ENCODE data around the gene FRMD4A.

Gene FRMD4A

GRCh38 chr10:14330388-14331061 is at the start of gene FRMD4A:
Gene FRMD4A (minus strand): TSS chr10:14330924.
- no peak for FAIRE-seq

- no peak for FAIRE-seq
Measured at GRCh38 chr10:14379556-14380280, 49.0 kb upstream of the FRMD4A start.

GRCh38 chr10:14378387-14378960 is 47.8 kb upstream of the FRMD4A start:
- FAIRE-seq, result no peak

GRCh38 chr10:14377591-14378175 is 47.0 kb upstream of the FRMD4A start:
- FAIRE-seq, result no peak

- no peak for FAIRE-seq
Measured at GRCh38 chr10:14374745-14375445, 44.2 kb upstream of the FRMD4A start.

GRCh38 chr10:14372606-14373005 is 41.9 kb upstream of the FRMD4A start:
- no peak for FAIRE-seq

- no peak for FAIRE-seq
Measured at GRCh38 chr10:14371581-14371980, 40.9 kb upstream of the FRMD4A start.

- no peak for FAIRE-seq
Measured at GRCh38 chr10:14370894-14371293, 40.2 kb upstream of the FRMD4A start.

GRCh38 chr10:14369906-14370305 is 39.2 kb upstream of the FRMD4A start:
- FAIRE-seq, result no peak

GRCh38 chr10:14366760-14367159 is 36.0 kb upstream of the FRMD4A start:
- FAIRE-seq, result no peak

GRCh38 chr10:14365266-14365665 is 34.5 kb upstream of the FRMD4A start:
- no peak for FAIRE-seq

- FAIRE-seq, result no peak
Measured at GRCh38 chr10:14362104-14362503, 31.4 kb upstream of the FRMD4A start.

GRCh38 chr10:14360961-14361360 is 30.2 kb upstream of the FRMD4A start:
- no peak for FAIRE-seq

- FAIRE-seq, result no peak
Measured at GRCh38 chr10:14360515-14360914, 29.8 kb upstream of the FRMD4A start.

GRCh38 chr10:14358886-14359573 is 28.3 kb upstream of the FRMD4A start:
- FAIRE-seq, result no peak

- FAIRE-seq, result no peak
Measured at GRCh38 chr10:14356921-14357320, 26.2 kb upstream of the FRMD4A start.

- no peak for FAIRE-seq
Measured at GRCh38 chr10:14355750-14356149, 25.0 kb upstream of the FRMD4A start.

GRCh38 chr10:14353291-14353913 is 22.7 kb upstream of the FRMD4A start:
- FAIRE-seq, result no peak

GRCh38 chr10:14350006-14350405 is 19.3 kb upstream of the FRMD4A start:
- FAIRE-seq, result no peak

- no peak for FAIRE-seq
Measured at GRCh38 chr10:14349081-14349480, 18.4 kb upstream of the FRMD4A start.

- FAIRE-seq, result no peak
Measured at GRCh38 chr10:14345262-14345661, 14.5 kb upstream of the FRMD4A start.

All from endometrium (tissue), 2 donors.